Measurements from ENCODE around the gene NDUFS8. TPM values are rescaled to one million over a fixed set of nuclear protein-coding genes. Genes with fewer than 3 reads are reported as not detected.
A peak's percentile ranks its signal among the peaks of the same experiment; 100 is the strongest.
"Not testable (repeated sequence)": the region's sequence is repeated elsewhere in the genome, so short reads cannot be mapped to it uniquely, and the experiment has no call there.

The NDUFS8 gene
- polyA plus RNA-seq (ENCODE audit: insufficient read length in 4 of 4): 100 to 1,000 TPM in 1 of 4 donors, 10 to 100 TPM in 3; 72.0 to 122 (median 81.9) TPM

GRCh38 chr11:68030318-68031143 is at the start of gene NDUFS8:
TSS of gene NDUFS8 (plus strand) at chr11:68030681. CDS start at chr11:68032152, 1,471 bp downstream.
- DNase-seq (ENCODE audit: low read depth in 4 of 4, low spot score in 3 of 4): peak; percentile 94 to 99 (median 98)

- not testable (repeated sequence) for DNase-seq (ENCODE audit: low read depth in 4 of 4, low spot score in 3 of 4)
Measured at GRCh38 chr11:67981226-67981625, 49.3 kb upstream of the NDUFS8 start.

- not testable (repeated sequence) for DNase-seq (ENCODE audit: low read depth in 4 of 4, low spot score in 3 of 4)
Measured at GRCh38 chr11:67982255-67982857, 48.1 kb upstream of the NDUFS8 start.

- no peak for DNase-seq (ENCODE audit: low read depth in 4 of 4, low spot score in 3 of 4)
Measured at GRCh38 chr11:67983951-67984350, 46.5 kb upstream of the NDUFS8 start.

- not testable (repeated sequence) for DNase-seq (ENCODE audit: low read depth in 4 of 4, low spot score in 3 of 4)
Measured at GRCh38 chr11:67985302-67985701, 45.2 kb upstream of the NDUFS8 start.

GRCh38 chr11:67990546-67991346 is 39.7 kb upstream of the NDUFS8 start:
- not testable (repeated sequence) for DNase-seq (ENCODE audit: low read depth in 4 of 4, low spot score in 3 of 4)

GRCh38 chr11:67991347-67992121 is 38.9 kb upstream of the NDUFS8 start:
- DNase-seq (ENCODE audit: low read depth in 4 of 4, low spot score in 3 of 4): not testable (repeated sequence)

GRCh38 chr11:67993821-67994220 is 36.7 kb upstream of the NDUFS8 start:
- not testable (repeated sequence) for DNase-seq (ENCODE audit: low read depth in 4 of 4, low spot score in 3 of 4)

- not testable (repeated sequence) for DNase-seq (ENCODE audit: low read depth in 4 of 4, low spot score in 3 of 4)
Measured at GRCh38 chr11:67994387-67994786, 36.1 kb upstream of the NDUFS8 start.

GRCh38 chr11:67995129-67995528 is 35.4 kb upstream of the NDUFS8 start:
- not testable (repeated sequence) for DNase-seq (ENCODE audit: low read depth in 4 of 4, low spot score in 3 of 4)

- DNase-seq (ENCODE audit: low read depth in 4 of 4, low spot score in 3 of 4): not testable (repeated sequence)
Measured at GRCh38 chr11:67995579-67995978, 34.9 kb upstream of the NDUFS8 start.

- DNase-seq (ENCODE audit: low read depth in 4 of 4, low spot score in 3 of 4): no peak
Measured at GRCh38 chr11:67996051-67996450, 34.4 kb upstream of the NDUFS8 start.

- no peak for DNase-seq (ENCODE audit: low read depth in 4 of 4, low spot score in 3 of 4)
Measured at GRCh38 chr11:67996622-67997474, 33.6 kb upstream of the NDUFS8 start.

- DNase-seq (ENCODE audit: low read depth in 4 of 4, low spot score in 3 of 4): no peak
Measured at GRCh38 chr11:67997475-67997921, 33.0 kb upstream of the NDUFS8 start.

GRCh38 chr11:67998150-67999045 is 32.1 kb upstream of the NDUFS8 start:
- no peak for DNase-seq (ENCODE audit: low read depth in 4 of 4, low spot score in 3 of 4)

- DNase-seq (ENCODE audit: low read depth in 4 of 4, low spot score in 3 of 4): no peak
Measured at GRCh38 chr11:67999201-67999629, 31.3 kb upstream of the NDUFS8 start.

GRCh38 chr11:67999704-68000103 is 30.8 kb upstream of the NDUFS8 start:
- DNase-seq (ENCODE audit: low read depth in 4 of 4, low spot score in 3 of 4): no peak

GRCh38 chr11:68002575-68002937 is 27.9 kb upstream of the NDUFS8 start:
- no peak for DNase-seq (ENCODE audit: low read depth in 4 of 4, low spot score in 3 of 4)
